Posterior vena cava (tissue), 2 donors: ENCODE measurements around the gene MLC1. TPM values are rescaled to one million over a fixed set of nuclear protein-coding genes. Genes with fewer than 3 reads are reported as not detected.

Experiments
- DNase-seq: peaks from one replicate; pipeline ENCODE4 v3.0.0-alpha.2; 2020; ENCODE audit warnings: low spot score
- intact Hi-C, 2 donors: fragments of 100-400 bp; cut with DNase I; formaldehyde crosslinking; loops; one replicate each; pipeline versions ENCODE4 v1.14.1 to v1.14.2; 2022 to 2023
- total RNA-seq, 2 donors: library from RNA; stranded (reverse); fragmentation: NEBNext Ultra II Directional; extraction: Animal tissue kit (Norgen Biotek cat#: 25700); gene quantifications; one replicate each; pipeline ENCODE4 v1.2.1, GENCODE V29; 2021
- donor health status: DM: yes; HTN: yes; CAD: no.
- donor health status: DM: yes; HTN: yes; CAD: no.

The MLC1 gene
- total RNA-seq, 2 donors from 2014 or later = 0.19 to 0.28 TPM

- DNase-seq = peak; percentile 77
- intact Hi-C loops = no loop called here
Observed at GRCh38 chr22:50027639-50028537, 57.3 kb downstream of the MLC1 start.

DNA sequence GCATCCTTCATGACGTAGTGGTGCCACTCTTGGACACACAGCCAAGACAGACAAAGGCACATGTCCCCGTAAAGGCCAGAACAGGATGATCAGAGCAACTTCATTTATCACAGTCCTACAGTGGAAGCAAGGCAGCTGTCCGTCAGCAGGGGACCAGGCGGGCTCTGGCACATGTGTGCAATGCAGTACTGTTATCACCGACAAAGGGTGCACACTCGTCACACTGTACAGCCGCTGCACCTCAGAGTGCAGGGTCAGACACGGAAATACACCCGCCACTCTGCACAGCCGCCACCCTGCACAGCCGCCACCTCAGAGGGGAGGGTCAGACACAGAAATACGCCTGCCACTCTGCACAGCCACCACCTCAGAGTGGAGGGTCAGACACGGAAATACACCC, 59.2 kb downstream of the MLC1 start:
- intact Hi-C loops = no loop called here
- peak; percentile 53 for DNase-seq

DNA sequence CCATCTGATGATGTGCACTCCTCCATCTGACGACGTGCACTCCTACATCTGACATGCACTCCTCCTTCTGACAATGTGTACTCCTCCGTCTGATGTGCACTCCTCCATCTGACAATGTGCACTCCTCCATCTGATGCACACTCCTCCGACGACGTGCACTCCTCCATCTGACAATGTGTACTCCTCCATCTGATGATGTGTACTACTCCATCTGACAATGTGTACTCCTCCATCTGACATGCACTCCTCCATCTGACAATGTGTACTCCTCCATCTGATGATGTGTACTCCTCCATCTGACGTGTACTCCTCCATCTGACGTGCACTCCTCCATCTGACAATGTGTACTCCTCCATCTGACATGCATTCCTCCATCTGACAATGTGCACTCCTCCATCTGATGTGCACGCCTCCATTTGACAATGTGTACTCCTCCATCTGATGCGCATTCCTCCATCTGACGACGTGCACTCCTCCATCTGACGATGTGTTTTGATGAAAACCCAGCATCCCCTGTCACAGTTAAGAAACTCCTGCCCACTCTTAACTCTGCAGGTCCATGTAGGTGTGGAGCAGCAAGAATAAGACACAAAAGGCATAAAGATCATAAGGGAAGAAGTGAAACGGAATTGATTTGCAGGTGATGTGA, 62.9 kb downstream of the MLC1 start:
- DNase-seq = no peak
- intact Hi-C loops = no loop called here

- intact Hi-C loops = no loop called here
- DNase-seq = no peak
Observed at GRCh38 chr22:50020606-50021005, 64.6 kb downstream of the MLC1 start.

- intact Hi-C loops = loop anchor here in 1 of 2 donors (2.0 kb wide), 1 partner anchor 83 kb away; no protein-coding TSS in a partner anchor
- no peak for DNase-seq
Observed at GRCh38 chr22:50019316-50019715, 65.9 kb downstream of the MLC1 start.

GRCh38 chr22:50018608-50019285, 66.5 kb downstream of the MLC1 start:
- no peak for DNase-seq
- intact Hi-C loops = loop anchor here in 1 of 2 donors (2.0 kb wide), 1 partner anchor 82 kb away; no protein-coding TSS in a partner anchor

GRCh38 chr22:50017701-50018224, 67.5 kb downstream of the MLC1 start:
- no peak for DNase-seq
- intact Hi-C loops = loop anchor here in 1 of 2 donors (2.0 kb wide), 1 partner anchor 81 kb away; no protein-coding TSS in a partner anchor

GRCh38 chr22:50016988-50017700, 68.1 kb downstream of the MLC1 start:
- DNase-seq = peak; percentile 72
- intact Hi-C loops = no loop called here

- peak; percentile 67 for DNase-seq
- intact Hi-C loops = no loop called here
Observed at GRCh38 chr22:50016308-50016987, 68.8 kb downstream of the MLC1 start.

DNA sequence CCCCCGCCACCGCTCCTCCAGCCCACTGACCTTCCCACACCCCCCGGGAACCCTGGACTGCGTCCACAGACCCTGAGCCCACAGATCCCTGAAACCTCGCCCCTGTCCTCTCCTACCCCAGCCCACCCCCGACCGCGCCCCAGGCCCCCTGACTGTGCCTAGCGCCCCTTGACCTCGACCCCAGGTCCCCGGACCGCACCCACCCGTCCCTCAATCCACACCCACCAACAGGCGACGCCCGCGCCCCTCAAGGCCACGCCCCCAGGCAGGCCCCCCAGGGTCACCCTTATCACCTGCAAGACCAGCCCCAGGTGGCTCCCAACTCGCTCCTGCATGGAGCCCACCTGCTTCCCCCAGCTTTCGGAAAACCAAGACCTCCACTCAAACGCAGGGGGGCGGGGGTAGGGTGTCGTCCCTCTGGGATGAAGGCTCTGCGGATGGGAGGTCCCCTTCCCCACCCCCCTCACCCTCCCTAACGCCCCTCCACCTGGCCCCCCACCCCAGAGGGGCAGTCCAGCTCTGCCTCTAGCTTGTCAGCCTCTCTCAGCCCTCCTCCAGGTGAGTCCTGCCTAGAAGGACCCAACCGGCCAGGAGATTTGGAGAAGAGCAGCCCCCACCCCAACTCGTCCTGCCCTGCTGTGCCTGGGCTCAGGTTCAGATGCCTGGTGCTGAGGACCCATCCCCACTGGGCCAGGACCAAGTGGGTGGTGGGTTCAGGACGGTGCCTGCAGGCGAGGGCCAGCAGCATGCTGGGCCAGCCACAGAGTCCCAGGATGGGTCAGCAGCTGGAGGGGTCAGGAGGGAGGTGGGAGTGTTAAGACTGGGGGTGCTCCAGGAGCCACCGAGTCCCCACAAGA, 69.5 kb downstream of the MLC1 start:
- intact Hi-C loops = no loop called here
- DNase-seq = peak; percentile 63

- intact Hi-C loops = loop anchor here in 1 of 2 donors (5.0 kb wide), 1 partner anchor 83 kb away; no protein-coding TSS in a partner anchor
- peak; percentile 82 for DNase-seq
Observed at GRCh38 chr22:50014655-50015401, 70.4 kb downstream of the MLC1 start.

GRCh38 chr22:50014053-50014501, 71.1 kb downstream of the MLC1 start:
- intact Hi-C loops = loop anchor here in 1 of 2 donors (5.0 kb wide), 1 partner anchor 82 kb away; no protein-coding TSS in a partner anchor
- DNase-seq = peak; percentile 73

- intact Hi-C loops = loop anchor here in 1 of 2 donors (5.0 kb wide), 1 partner anchor 80 kb away; no protein-coding TSS in a partner anchor
- peak; percentile 80 for DNase-seq
Observed at GRCh38 chr22:50012211-50013181, 72.7 kb downstream of the MLC1 start, which contains the start of gene IL17REL. TSS of gene IL17REL (minus strand) at chr22:50012765. CDS start at chr22:50012646, 119 bp downstream.

- intact Hi-C loops = loop anchor here in 1 of 2 donors (5.0 kb wide), 1 partner anchor 79 kb away; no protein-coding TSS in a partner anchor
- DNase-seq = peak; percentile 63
Observed at GRCh38 chr22:50011447-50012210, 73.6 kb downstream of the MLC1 start.
